Tibial artery (tissue), 4 donors: ENCODE measurements around the gene TMPRSS7.

Experiments used
- DNase-seq, 2 donors: peaks; one replicate each; pipeline ENCODE4 v3.0.0-alpha.2; 2019
- H3K27ac ChIP-seq, 2 donors: fragments of 200-600 bp; sonication (generic) in 1 of 2; 1 replicate in 1 of 2; 2 replicates in 1 of 2; pipeline ENCODE4 v1.5.1; 2018 to 2019; ENCODE audit warnings: mild to moderate bottlenecking in 1 of 2
- H3K27me3 ChIP-seq, 2 donors: fragments of 200-600 bp; sonication (generic) in 1 of 2; one replicate each; pipeline versions ENCODE4 v1.5.1 to v1.6.0; 2016 to 2019
- H3K36me3 ChIP-seq, 3 donors: fragments of 200-600 bp; sonication (generic) in 2 of 3; one replicate each; pipeline ENCODE4 v1.5.1; 2016 to 2019; ENCODE audit warnings: mild to moderate bottlenecking in 2 of 3
- H3K4me1 ChIP-seq, 4 donors: fragments of 200-600 bp; sonication (generic) in 2 of 4; 1 replicate in 3 of 4; 2 replicates in 1 of 4; pipeline ENCODE4 v1.5.1; 2016 to 2019
- H3K4me3 ChIP-seq, 2 donors: fragments of 200-600 bp; sonication (generic) in 1 of 2; 1 replicate in 1 of 2; 2 replicates in 1 of 2; pipeline ENCODE4 v1.5.1; 2018 to 2019; ENCODE audit warnings: mild to moderate bottlenecking in 2 of 2
- H3K9me3 ChIP-seq, 3 donors: fragments of 200-600 bp; sonication (generic) in 1 of 3; one replicate each; pipeline ENCODE4 v1.5.1; 2016 to 2019
- intact Hi-C: fragments of 100-400 bp; cut with DNase I; formaldehyde crosslinking; loops from one replicate; pipeline ENCODE4 v1.15.0; 2023; ENCODE audit warnings: low total_unique reads
- TF ChIP-seq, protein P1 (sequence below), 2 experiments: fragments of 200-600 bp in 1 of 2; fragments of 450-650 bp in 1 of 2; IDR thresholded peaks; one replicate each; pipeline ENCODE4 v1.5.1; 2017 to 2019; ENCODE audit warnings: antibody characterized with exemption in 2 of 2, mild to moderate bottlenecking in 1 of 2, moderate library complexity in 1 of 2

The TMPRSS7 gene

GRCh38 chr3:112117841-112118571 lies 83.5 kb downstream of the TMPRSS7 start:
- H3K27me3 ChIP-seq = no peaks in the 10 kb centered on the region
- no peaks in the 10 kb centered on the region for H3K36me3 ChIP-seq
- peak in 1 of 2 donors; percentile 35 for DNase-seq
- H3K27ac ChIP-seq = no peak overlapping the region
- intact Hi-C loops = no loop called here
- no peaks in the 10 kb centered on the region for H3K4me1 ChIP-seq
- H3K9me3 ChIP-seq = no peaks in the 10 kb centered on the region
- no peak overlapping the region for H3K4me3 ChIP-seq
- TF ChIP-seq, protein P1, sequence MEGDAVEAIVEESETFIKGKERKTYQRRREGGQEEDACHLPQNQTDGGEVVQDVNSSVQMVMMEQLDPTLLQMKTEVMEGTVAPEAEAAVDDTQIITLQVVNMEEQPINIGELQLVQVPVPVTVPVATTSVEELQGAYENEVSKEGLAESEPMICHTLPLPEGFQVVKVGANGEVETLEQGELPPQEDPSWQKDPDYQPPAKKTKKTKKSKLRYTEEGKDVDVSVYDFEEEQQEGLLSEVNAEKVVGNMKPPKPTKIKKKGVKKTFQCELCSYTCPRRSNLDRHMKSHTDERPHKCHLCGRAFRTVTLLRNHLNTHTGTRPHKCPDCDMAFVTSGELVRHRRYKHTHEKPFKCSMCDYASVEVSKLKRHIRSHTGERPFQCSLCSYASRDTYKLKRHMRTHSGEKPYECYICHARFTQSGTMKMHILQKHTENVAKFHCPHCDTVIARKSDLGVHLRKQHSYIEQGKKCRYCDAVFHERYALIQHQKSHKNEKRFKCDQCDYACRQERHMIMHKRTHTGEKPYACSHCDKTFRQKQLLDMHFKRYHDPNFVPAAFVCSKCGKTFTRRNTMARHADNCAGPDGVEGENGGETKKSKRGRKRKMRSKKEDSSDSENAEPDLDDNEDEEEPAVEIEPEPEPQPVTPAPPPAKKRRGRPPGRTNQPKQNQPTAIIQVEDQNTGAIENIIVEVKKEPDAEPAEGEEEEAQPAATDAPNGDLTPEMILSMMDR (IDR thresholded peaks at IDR 0.05) = no peak

- DNase-seq = no peak
- TF ChIP-seq, protein P1 (IDR thresholded peaks at IDR 0.05) = no peak
- Histone ChIP-seq H3K4me3 (no peak overlapping the region), H3K9me3 (no peaks in the 10 kb centered on the region), H3K4me1 (no peaks in the 10 kb centered on the region), H3K36me3 (no peaks in the 10 kb centered on the region), H3K27me3 (no peaks in the 10 kb centered on the region), H3K27ac (no peak overlapping the region)
- intact Hi-C loops = no loop called here
These were observed 85.7 kb downstream of the TMPRSS7 start for GRCh38 chr3:112119962-112120836.

- TF ChIP-seq, protein P1 (IDR thresholded peaks at IDR 0.05) = no peak
These were observed 87.3 kb downstream of the TMPRSS7 start for GRCh38 chr3:112121577-112122547.

DNA sequence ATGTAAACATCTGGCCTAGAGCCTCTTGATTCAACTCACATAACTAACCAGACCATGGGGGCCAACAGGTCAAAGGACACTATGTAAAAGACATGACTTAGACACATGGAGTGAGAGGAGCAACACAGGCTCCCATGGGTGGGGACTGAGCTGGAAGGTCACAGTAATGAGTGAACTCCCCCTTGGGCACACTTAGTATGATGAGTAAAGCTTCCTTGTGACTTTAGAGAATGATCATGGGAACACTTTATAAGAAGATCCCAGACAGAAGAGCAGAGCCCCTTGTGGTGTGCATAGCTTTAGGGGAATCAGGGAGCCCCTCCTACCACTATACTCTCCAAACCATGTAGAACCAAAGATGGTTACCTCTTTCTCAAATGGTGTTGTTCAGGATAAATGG lies 88.3 kb downstream of the TMPRSS7 start:
- Histone ChIP-seq H3K27ac (no peak overlapping the region), H3K36me3 (no peaks in the 10 kb centered on the region), H3K9me3 (no peaks in the 10 kb centered on the region), H3K4me1 (peaks cover 0 to 4% (median 0%) of the 10 kb centered on the region in 4 donors), H3K27me3 (no peaks in the 10 kb centered on the region), H3K4me3 (no peak overlapping the region)
- intact Hi-C loops = no loop called here
- DNase-seq = no peak
- TF ChIP-seq, protein P1 (IDR thresholded peaks at IDR 0.05) = no peak

More at GRCh38 chr3:112121577-112122547, 87.3 kb downstream of the TMPRSS7 start:
- Histone ChIP-seq H3K27ac (no peak overlapping the region), H3K4me1 (peaks cover 0 to 4% (median 0%) of the 10 kb centered on the region in 4 donors), H3K9me3 (no peaks in the 10 kb centered on the region), H3K4me3 (no peak overlapping the region), H3K27me3 (no peaks in the 10 kb centered on the region), H3K36me3 (no peaks in the 10 kb centered on the region)
- intact Hi-C loops = no loop called here
- DNase-seq = no peak

DNA sequence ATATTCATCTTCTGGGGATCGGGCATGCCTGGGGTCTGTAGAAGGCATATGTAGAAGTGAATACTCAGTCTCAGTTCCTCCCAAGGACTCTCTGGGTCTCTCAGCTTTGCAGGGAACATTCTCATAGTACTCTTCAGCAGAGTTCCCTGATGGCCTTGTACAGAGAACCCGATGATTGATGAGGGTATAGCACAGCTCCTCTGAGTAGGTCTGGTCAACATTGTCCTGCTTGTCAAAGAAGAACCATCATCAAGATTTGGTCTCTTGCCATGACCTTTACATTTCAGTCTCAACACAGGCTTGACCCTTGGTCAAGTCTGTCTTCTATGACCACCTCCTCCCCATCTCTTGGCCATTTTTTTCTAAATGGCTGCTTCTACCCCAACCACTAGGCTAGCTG lies 89.0 kb downstream of the TMPRSS7 start:
- Histone ChIP-seq H3K36me3 (no peaks in the 10 kb centered on the region), H3K4me3 (no peak overlapping the region), H3K27me3 (no peaks in the 10 kb centered on the region), H3K9me3 (no peaks in the 10 kb centered on the region), H3K4me1 (peaks cover 0 to 4% (median 0%) of the 10 kb centered on the region in 4 donors), H3K27ac (no peak overlapping the region)
- TF ChIP-seq, protein P1 (IDR thresholded peaks at IDR 0.05) = no peak
- intact Hi-C loops = no loop called here
- DNase-seq = no peak
